GM12878 (cell line): Measurements from ENCODE around the gene SETD9. TPM values are rescaled to one million over a fixed set of nuclear protein-coding genes. Genes with fewer than 3 reads are reported as not detected.

ENCODE experiments used
- ATAC-seq: fragments of 200-7000 bp; cut with Tn5 transposase; 3 replicates; pipeline ENCODE4 v1.9.1; 2020; ENCODE audit warnings: mild to moderate bottlenecking, moderate library complexity
- BruUV-seq: library from RNA; stranded (reverse); fragments of 400-500 nt; replicated peaks from 2 replicates; lab custom pipeline; 2021; lab: Mats Ljungman, UMichigan
- CTCF ChIA-PET: fragments of 300-600 bp; sonication (Branson Sonifier 250); formaldehyde crosslinking; extraction: SDS; loops from one replicate; lab custom pipeline; 2021; ENCODE audit warnings: inconsistent platforms; lab: Yijun Ruan, JAX
- POLR2A ChIA-PET: fragments of 350-600 bp; formaldehyde crosslinking; extraction: SDS; loops from one replicate; lab custom pipeline; 2021; ENCODE audit warnings: inconsistent platforms; lab: Charles Lee
- RAD21 ChIA-PET: fragments of 300-600 bp; sonication (Branson Sonifier 250); formaldehyde crosslinking; loops from one replicate; lab custom pipeline; 2023; ENCODE audit warnings: antibody characterized with exemption; ENCODE audit not compliant: unreplicated experiment; lab: Charles Lee
- SMC1A ChIA-PET: fragments of 300-600 bp; sonication (Branson Sonifier 250); formaldehyde crosslinking; loops from one replicate; lab custom pipeline; 2023; ENCODE audit not compliant: unreplicated experiment, uncharacterized antibody; lab: Charles Lee
- DNase-seq: peaks from one replicate; pipeline ENCODE4 v3.0.0-alpha.2; 2011; ENCODE audit warnings: low read depth, low spot score
- FAIRE-seq: peaks from 3 replicates; lab custom pipeline; 2011; peaks lifted over from hg19 to GRCh38; lab: Jason Lieb, UNC
- H2AFZ ChIP-seq: 2 replicates; pipeline ENCODE4 v1.6.0; 2011; ENCODE audit warnings: low read depth, low read length, control low read depth; ENCODE audit not compliant: control insufficient read depth
- H3K27ac ChIP-seq: 2 replicates; pipeline ENCODE4 v1.5.1; 2011; ENCODE audit warnings: control low read depth; ENCODE audit not compliant: control insufficient read depth, insufficient read depth
- H3K27me3 ChIP-seq, 2 experiments: replicated peaks in 1 of 2; 2 replicates each; pipeline versions ENCODE4 v1.6.0 to v1.6.1; 2011; ENCODE audit warnings: low read length in 1 of 2; ENCODE audit not compliant: control insufficient read depth in 2 of 2, insufficient read depth in 2 of 2
- H3K36me3 ChIP-seq, 2 experiments: 2 replicates each; pipeline ENCODE4 v1.5.1; 2011; ENCODE audit warnings: low read length in 1 of 2; ENCODE audit not compliant: control insufficient read depth in 2 of 2, insufficient read depth in 2 of 2
- H3K4me1 ChIP-seq: 2 replicates; pipeline ENCODE4 v1.6.1; 2011; ENCODE audit warnings: mild to moderate bottlenecking, low read length, moderate library complexity, mixed read lengths; ENCODE audit not compliant: control insufficient read depth, insufficient read depth
- H3K4me2 ChIP-seq: 2 replicates; pipeline ENCODE4 v1.6.0; 2011; ENCODE audit warnings: control low read depth; ENCODE audit not compliant: control insufficient read depth, insufficient read depth
- H3K4me3 ChIP-seq: fragments of 200-600 bp; sonication (generic); 2 replicates; pipeline ENCODE4 v1.5.1; 2016
- H3K79me2 ChIP-seq: 2 replicates; pipeline ENCODE4 v1.6.0; 2011; ENCODE audit warnings: low read length; ENCODE audit not compliant: control insufficient read depth, insufficient read depth
- H3K9ac ChIP-seq: 2 replicates; pipeline ENCODE4 v1.8.0; 2011; ENCODE audit warnings: low read length, control low read depth, mixed read lengths; ENCODE audit not compliant: control insufficient read depth, insufficient read depth
- H3K9me3 ChIP-seq: replicated peaks from 3 replicates; pipeline ENCODE4 v1.5.1; 2011; ENCODE audit warnings: mild to moderate bottlenecking, low read length; ENCODE audit not compliant: control insufficient read depth, insufficient read depth
- H4K20me1 ChIP-seq: 2 replicates; pipeline ENCODE4 v1.6.0; 2011; ENCODE audit not compliant: control insufficient read depth, insufficient read depth
- ATF3 ChIP-seq: IDR thresholded peaks from 2 replicates; pipeline ENCODE4 v1.6.1; 2011; ENCODE audit warnings: low read depth, mild to moderate bottlenecking, low read length, moderate library complexity, borderline replicate concordance; ENCODE audit errors: extremely low read depth
- BRCA1 ChIP-seq: IDR thresholded peaks from 2 replicates; pipeline ENCODE4 v1.6.1; 2011; ENCODE audit warnings: low read depth, low read length, improper control_type of control experiment
- CEBPB ChIP-seq, 2 experiments: fragments of 150-350 bp in 1 of 2; IDR thresholded peaks; 2 replicates each; pipeline ENCODE4 v1.6.1; 2012 to 2014; ENCODE audit warnings: low read depth in 2 of 2, low read length in 2 of 2, borderline replicate concordance in 1 of 2, inconsistent platforms in 1 of 2
- CREM ChIP-seq: IDR thresholded peaks from 2 replicates; pipeline ENCODE4 v1.6.1; 2014; ENCODE audit warnings: antibody characterized with exemption, low read depth
- EGR1 ChIP-seq, 2 experiments: IDR thresholded peaks; 1 replicate in 1 of 2; 2 replicates in 1 of 2; pipeline ENCODE4 v1.6.1; 2011 to 2012; ENCODE audit warnings: low read depth in 2 of 2, low read length in 2 of 2, borderline replicate concordance in 1 of 2, mild to moderate bottlenecking in 1 of 2, moderate library complexity in 1 of 2
- EP300 ChIP-seq, 2 experiments: fragments of 150-350 bp in 1 of 2; IDR thresholded peaks; 2 replicates each; pipeline ENCODE4 v1.6.1; 2011 to 2012; ENCODE audit warnings: low read depth in 2 of 2, low read length in 2 of 2, borderline replicate concordance in 1 of 2, improper control_type of control experiment in 1 of 2, inconsistent platforms in 1 of 2; ENCODE audit not compliant: control insufficient read depth in 1 of 2
- FOXK2 ChIP-seq: fragments of 450-650 bp; IDR thresholded peaks from 2 replicates; pipeline ENCODE4 v1.6.1; 2017; ENCODE audit warnings: mild to moderate bottlenecking, moderate library complexity
- GATAD2B ChIP-seq: fragments of 450-650 bp; conservative IDR thresholded peaks from 2 replicates; pipeline ENCODE4 v1.6.1; 2017; ENCODE audit warnings: low read depth, mild to moderate bottlenecking, moderate library complexity
- HDGF ChIP-seq: fragments of 450-650 bp; IDR thresholded peaks from 2 replicates; pipeline ENCODE4 v1.6.1; 2016; ENCODE audit warnings: antibody characterized with exemption
- NFXL1 ChIP-seq: fragments of 450-650 bp; IDR thresholded peaks from 2 replicates; pipeline ENCODE4 v1.6.1; 2017; ENCODE audit warnings: antibody characterized with exemption, mild to moderate bottlenecking, borderline replicate concordance
- NR2C1 ChIP-seq: fragments of 450-650 bp; IDR thresholded peaks from 2 replicates; pipeline ENCODE4 v1.6.1; 2017; ENCODE audit warnings: antibody characterized with exemption, mild to moderate bottlenecking, moderate library complexity
- POLR2A ChIP-seq: IDR thresholded peaks from 2 replicates; pipeline ENCODE4 v1.6.1; 2011; ENCODE audit warnings: low read depth, mild to moderate bottlenecking, low read length
- SREBF1 ChIP-seq: IDR thresholded peaks from 2 replicates; pipeline ENCODE4 v1.6.1; 2012; ENCODE audit warnings: mild to moderate bottlenecking, low read length
- TBL1XR1 ChIP-seq: IDR thresholded peaks from 2 replicates; pipeline ENCODE4 v1.6.1; 2012; ENCODE audit warnings: low read depth, low read length, improper control_type of control experiment
- WRNIP1 ChIP-seq: IDR thresholded peaks from 2 replicates; pipeline ENCODE4 v1.6.1; 2011; ENCODE audit warnings: low read depth, low read length, improper control_type of control experiment, borderline replicate concordance
- ZBTB40 ChIP-seq: fragments of 450-650 bp; IDR thresholded peaks from 2 replicates; pipeline ENCODE4 v1.6.1; 2016; ENCODE audit warnings: mild to moderate bottlenecking, moderate library complexity, borderline replicate concordance
- ZNF217 ChIP-seq: fragments of 450-650 bp; IDR thresholded peaks from 2 replicates; pipeline ENCODE4 v1.6.1; 2017; ENCODE audit warnings: antibody characterized with exemption, mild to moderate bottlenecking
- WGBS: methylation state at CpG from one replicate; pipeline ENCODE4 v1.1.6; 2016; ENCODE audit warnings: low lambda C conversion rate; ENCODE audit not compliant: insufficient replicate concordance, insufficient coverage; ENCODE audit errors: missing lambda C conversion rate; 5-methylcytosine and 5-hydroxymethylcytosine counted together
- in situ Hi-C: fragments of 300-500 bp; cut with MboI; formaldehyde crosslinking; loops from 9 replicates; pipeline ENCODE4 v1.14.3; 2018; ENCODE audit warnings: mixed read lengths
- intact Hi-C: fragments of 100-400 bp; cut with micrococcal nuclease; formaldehyde crosslinking; loops from one replicate; pipeline ENCODE4 v1.14.2; 2022; ENCODE audit not compliant: unreplicated experiment
- polyA plus RNA-seq, 11 experiments: library from polyadenylated mRNA; depleted of rRNA in 4 of 11; unstranded in 6 of 11; stranded (reverse) in 5 of 11; fragments of >200 nt; fragmentation: Nextera tagmentation in 4 of 11; fragmentation: Illumina TruSeq in 1 of 11; extraction: Ambion mirVana in 4 of 11; extraction: Trizol in 1 of 11; gene quantifications; 1 replicate in 1 of 11; 2 replicates in 10 of 11; pipeline versions ENCODE4 v1.2.1 to v1.2.3, GENCODE V29; 2011 to 2016; ENCODE audit warnings: inconsistent platforms in 2 of 11, missing spikeins in 2 of 11, low read depth in 1 of 11
- total RNA-seq, 4 experiments: library from RNA; depleted of rRNA in 3 of 4; stranded (reverse); fragments of >200 nt in 3 of 4; fragmentation: Illumina TruSeq in 1 of 4; extraction: Trizol in 1 of 4; gene quantifications; 2 replicates each; pipeline versions ENCODE4 v1.2.1 to v1.2.3, GENCODE V29; 2013 to 2021
- TF ChIP-seq, protein P1 (sequence below), 3 experiments: IDR thresholded peaks in 2 of 3; conservative IDR thresholded peaks in 1 of 3; 2 replicates each; pipeline ENCODE4 v1.5.1; 2011; ENCODE audit warnings: low read depth in 3 of 3, low read length in 3 of 3, mild to moderate bottlenecking in 3 of 3, control low read depth in 2 of 3, moderate library complexity in 2 of 3, inconsistent platforms in 1 of 3, mixed read lengths in 1 of 3; ENCODE audit not compliant: control insufficient read depth in 2 of 3, insufficient read depth in 1 of 3; ENCODE audit errors: extremely low read depth in 1 of 3

Gene SETD9
- total and polyA plus RNA-seq, 10 of the 15 experiments (the other 5 are each of a cell fraction or from before 2014, with no cell fraction given): 8.7 to 17.8 (median 12.6) TPM

GRCh38 chr5:56900395-56900794, 9.0 kb upstream of the SETD9 start:
- Histone ChIP-seq H3K27ac (no peak overlapping the region), H3K4me1 (no peaks in the 10 kb centered on the region), H3K27me3 (no peaks in the 10 kb centered on the region; a peak in 1 of 4 replicates), H3K79me2 (no peaks in the 10 kb centered on the region), H2AFZ (no peak overlapping the region), H4K20me1 (no peaks in the 10 kb centered on the region), H3K9me3 (no peaks in the 10 kb centered on the region; the same call in 2 of the 3 replicates), H3K4me3 (no peak overlapping the region), H3K36me3 (no peaks in the 10 kb centered on the region), H3K9ac (no peak overlapping the region), H3K4me2 (peak overlapping the region; percentile 47; the same call in 1 of the 2 replicates)
- SMC1A ChIA-PET: interaction anchor here (0.7 to 5.2 kb wide), 15 partner anchors 9 to 635 kb away, joined by 3 to 45 read pairs (median 4); partner anchors contain the start of gene SETD9
- RAD21 ChIA-PET: interaction anchor here (0.6 to 6.9 kb wide), 10 partner anchors 9 to 1570 kb away, joined by 3 to 63 read pairs (median 4); partner anchors contain the start of gene SETD9
- FAIRE-seq (peak; percentile 23), DNase-seq (no peak), ATAC-seq (peak; percentile 47)
- POLR2A ChIA-PET: interaction anchor here (0.8 kb wide), 1 partner anchor 11 kb away, joined by 3 read pairs; no protein-coding TSS in a partner anchor
- in situ Hi-C loops: loop anchor here (5.0 to 25.0 kb wide), 3 partner anchors 237 to 1562 kb away; partner anchors contain the start of gene PLK2
- intact Hi-C loops: loop anchor here (2.0 to 10.0 kb wide), 4 partner anchors 376 to 1564 kb away; partner anchors contain the start of gene PLK2
- CTCF ChIA-PET: interaction anchor here (0.6 to 5.9 kb wide), 25 partner anchors 8 to 631 kb away, joined by 3 to 83 read pairs (median 5); partner anchors contain the start of gene SETD9
- no TSS peak for BruUV-seq
- TF ChIP-seq EGR1 (IDR thresholded peaks at IDR 0.05; ENCODE audit: borderline replicate concordance in 1 of 2, low read depth in 2 of 2, low read length in 2 of 2) (no peak), GATAD2B (no peak), CREM (no peak), ZNF217 (no peak), TBL1XR1 (no peak), NFXL1 (no peak), FOXK2 (no peak), ATF3 (no peak), WRNIP1 (no peak), CEBPB (IDR thresholded peaks at IDR 0.05; ENCODE audit: borderline replicate concordance in 1 of 2, low read depth in 2 of 2, low read length in 2 of 2) (no peak), HDGF (no peak), BRCA1 (no peak), POLR2A (no peak), NR2C1 (no peak), SREBF1 (no peak), EP300 (IDR thresholded peaks at IDR 0.05; ENCODE audit: borderline replicate concordance in 1 of 2, control insufficient read depth in 1 of 2, low read depth in 2 of 2, low read length in 2 of 2) (no peak), ZBTB40 (no peak)
- TF ChIP-seq, protein P1, sequence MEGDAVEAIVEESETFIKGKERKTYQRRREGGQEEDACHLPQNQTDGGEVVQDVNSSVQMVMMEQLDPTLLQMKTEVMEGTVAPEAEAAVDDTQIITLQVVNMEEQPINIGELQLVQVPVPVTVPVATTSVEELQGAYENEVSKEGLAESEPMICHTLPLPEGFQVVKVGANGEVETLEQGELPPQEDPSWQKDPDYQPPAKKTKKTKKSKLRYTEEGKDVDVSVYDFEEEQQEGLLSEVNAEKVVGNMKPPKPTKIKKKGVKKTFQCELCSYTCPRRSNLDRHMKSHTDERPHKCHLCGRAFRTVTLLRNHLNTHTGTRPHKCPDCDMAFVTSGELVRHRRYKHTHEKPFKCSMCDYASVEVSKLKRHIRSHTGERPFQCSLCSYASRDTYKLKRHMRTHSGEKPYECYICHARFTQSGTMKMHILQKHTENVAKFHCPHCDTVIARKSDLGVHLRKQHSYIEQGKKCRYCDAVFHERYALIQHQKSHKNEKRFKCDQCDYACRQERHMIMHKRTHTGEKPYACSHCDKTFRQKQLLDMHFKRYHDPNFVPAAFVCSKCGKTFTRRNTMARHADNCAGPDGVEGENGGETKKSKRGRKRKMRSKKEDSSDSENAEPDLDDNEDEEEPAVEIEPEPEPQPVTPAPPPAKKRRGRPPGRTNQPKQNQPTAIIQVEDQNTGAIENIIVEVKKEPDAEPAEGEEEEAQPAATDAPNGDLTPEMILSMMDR (IDR thresholded peaks at IDR 0.05 in 2 of 3, conservative IDR thresholded peaks at IDR 0.05 in 1 of 3; ENCODE audit: control insufficient read depth in 2 of 3, extremely low read depth in 1 of 3, insufficient read depth in 1 of 3, low read depth in 3 of 3, low read length in 3 of 3): no peak
- 2% methylated on average over 4 of the region's 4 CpGs for WGBS
